Vagina (tissue), 2 donors: ENCODE measurements around the gene TOMM22. TPM values are rescaled to one million over a fixed set of nuclear protein-coding genes. Genes with fewer than 3 reads are reported as not detected.

ENCODE experiments used
- DNase-seq, 2 donors: peaks; one replicate each; pipeline ENCODE4 v3.0.0-alpha.2; 2017; ENCODE audit errors: extremely low spot score in 2 of 2
- H3K27ac ChIP-seq: fragments of 200-600 bp; sonication (generic); one replicate; pipeline ENCODE4 v1.5.1; 2019
- H3K27me3 ChIP-seq: fragments of 200-600 bp; sonication (generic); one replicate; pipeline ENCODE4 v1.5.1; 2019
- H3K36me3 ChIP-seq, 2 donors: fragments of 200-600 bp; sonication (generic); one replicate each; pipeline ENCODE4 v1.5.1; 2017 to 2019
- H3K4me1 ChIP-seq: fragments of 200-600 bp; sonication (generic); one replicate; pipeline ENCODE4 v1.5.1; 2019
- H3K4me3 ChIP-seq, 2 donors: fragments of 200-600 bp; sonication (generic); 1 replicate in 1 of 2; 2 replicates in 1 of 2; pipeline ENCODE4 v1.5.1; 2016 to 2019
- H3K9me3 ChIP-seq: fragments of 200-600 bp; sonication (generic); one replicate; pipeline ENCODE4 v1.5.1; 2019
- POLR2A ChIP-seq, 2 donors: fragments of 450-650 bp; IDR thresholded peaks; one replicate each; pipeline ENCODE4 v1.6.1; 2017; ENCODE audit warnings: antibody characterized with exemption in 2 of 2, mild to moderate bottlenecking in 2 of 2, moderate library complexity in 2 of 2
- POLR2AphosphoS5 ChIP-seq, 2 donors: sonication (generic); formaldehyde crosslinking; IDR thresholded peaks; one replicate each; pipeline ENCODE4 v1.9.0; 2017; ENCODE audit warnings: antibody characterized with exemption in 2 of 2, mild to moderate bottlenecking in 2 of 2, low read depth in 1 of 2; ENCODE audit not compliant: insufficient read depth in 1 of 2
- intact Hi-C: fragments of 100-400 bp; cut with DNase I; formaldehyde crosslinking; loops from one replicate; pipeline ENCODE4 v1.15.1; 2023
- total RNA-seq: library from RNA; depleted of rRNA; stranded (reverse); fragments of >200 nt; gene quantifications from one replicate; pipeline ENCODE4 v1.2.3, GENCODE V29; 2016
- TF ChIP-seq, protein P1 (sequence below), 3 experiments: fragments of 450-650 bp in 2 of 3; fragments of 200-600 bp in 1 of 3; sonication (generic) in 1 of 3; IDR thresholded peaks; one replicate each; pipeline ENCODE4 v1.5.1; 2017 to 2019; ENCODE audit warnings: antibody characterized with exemption in 3 of 3, mild to moderate bottlenecking in 2 of 3, moderate library complexity in 2 of 3

Gene TOMM22
- total RNA-seq, 1 donor from 2014 or later: 21.1 TPM

GRCh38 chr22:38713921-38714320 lies 32.2 kb downstream of the TOMM22 start:
- no peak for TF ChIP-seq POLR2A (IDR thresholded peaks at IDR 0.05)
- no peak for TF ChIP-seq POLR2AphosphoS5 (IDR thresholded peaks at IDR 0.05; ENCODE audit: insufficient read depth in 1 of 2, low read depth in 1 of 2)
- TF ChIP-seq, protein P1, sequence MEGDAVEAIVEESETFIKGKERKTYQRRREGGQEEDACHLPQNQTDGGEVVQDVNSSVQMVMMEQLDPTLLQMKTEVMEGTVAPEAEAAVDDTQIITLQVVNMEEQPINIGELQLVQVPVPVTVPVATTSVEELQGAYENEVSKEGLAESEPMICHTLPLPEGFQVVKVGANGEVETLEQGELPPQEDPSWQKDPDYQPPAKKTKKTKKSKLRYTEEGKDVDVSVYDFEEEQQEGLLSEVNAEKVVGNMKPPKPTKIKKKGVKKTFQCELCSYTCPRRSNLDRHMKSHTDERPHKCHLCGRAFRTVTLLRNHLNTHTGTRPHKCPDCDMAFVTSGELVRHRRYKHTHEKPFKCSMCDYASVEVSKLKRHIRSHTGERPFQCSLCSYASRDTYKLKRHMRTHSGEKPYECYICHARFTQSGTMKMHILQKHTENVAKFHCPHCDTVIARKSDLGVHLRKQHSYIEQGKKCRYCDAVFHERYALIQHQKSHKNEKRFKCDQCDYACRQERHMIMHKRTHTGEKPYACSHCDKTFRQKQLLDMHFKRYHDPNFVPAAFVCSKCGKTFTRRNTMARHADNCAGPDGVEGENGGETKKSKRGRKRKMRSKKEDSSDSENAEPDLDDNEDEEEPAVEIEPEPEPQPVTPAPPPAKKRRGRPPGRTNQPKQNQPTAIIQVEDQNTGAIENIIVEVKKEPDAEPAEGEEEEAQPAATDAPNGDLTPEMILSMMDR (IDR thresholded peaks at IDR 0.05): no peak
- Histone ChIP-seq H3K27ac (no peak overlapping the region), H3K4me1 (peaks cover 63% of the 10 kb centered on the region), H3K4me3 (no peak overlapping the region), H3K27me3 (no peaks in the 10 kb centered on the region), H3K36me3 (peaks cover 0 to 24% of the 10 kb centered on the region in 2 donors), H3K9me3 (no peaks in the 10 kb centered on the region)
- intact Hi-C loops: no loop called here
- no peak for DNase-seq

DNA sequence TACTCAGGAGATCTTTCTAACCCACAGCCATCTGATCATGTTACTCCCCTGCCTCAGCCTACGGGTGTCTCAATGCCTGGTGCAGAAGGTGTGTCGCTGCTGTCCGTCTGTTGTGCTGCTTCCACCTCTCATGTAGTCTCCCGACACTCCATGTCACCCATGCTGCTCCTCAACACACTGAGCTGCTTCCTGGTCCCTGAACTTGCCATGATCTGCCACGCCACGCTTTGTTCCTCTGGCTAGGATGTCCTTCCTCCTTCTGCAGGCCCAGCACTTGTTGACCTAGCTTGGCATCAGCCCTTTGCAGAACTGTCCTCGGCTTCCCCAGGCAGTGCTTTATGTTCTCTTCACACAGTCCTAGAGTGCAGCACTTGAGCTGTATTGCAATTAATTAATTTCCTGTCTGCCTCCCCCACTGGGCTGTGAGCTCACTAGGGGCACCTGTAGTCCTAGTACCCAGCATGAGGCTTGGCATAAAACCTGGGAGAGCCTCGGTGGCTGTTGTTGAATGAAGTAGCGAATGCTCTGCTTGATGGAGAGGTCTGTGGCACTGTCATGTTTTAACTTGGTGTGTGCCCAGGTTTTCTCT lies 33.5 kb downstream of the TOMM22 start:
- Histone ChIP-seq H3K4me3 (no peak overlapping the region), H3K4me1 (peaks cover 54% of the 10 kb centered on the region), H3K36me3 (peaks cover 0 to 17% of the 10 kb centered on the region in 2 donors), H3K27me3 (no peaks in the 10 kb centered on the region), H3K27ac (no peak overlapping the region), H3K9me3 (no peaks in the 10 kb centered on the region)
- no peak for DNase-seq
- TF ChIP-seq, protein P1 (IDR thresholded peaks at IDR 0.05): no peak
- TF ChIP-seq POLR2A (IDR thresholded peaks at IDR 0.05) (no peak), POLR2AphosphoS5 (IDR thresholded peaks at IDR 0.05; ENCODE audit: insufficient read depth in 1 of 2, low read depth in 1 of 2) (no peak)
- intact Hi-C loops: no loop called here

- Histone ChIP-seq H3K27me3 (no peaks in the 10 kb centered on the region), H3K36me3 (peaks cover 0 to 20% of the 10 kb centered on the region in 2 donors), H3K27ac (no peak overlapping the region), H3K9me3 (no peaks in the 10 kb centered on the region), H3K4me1 (peaks cover 49% of the 10 kb centered on the region), H3K4me3 (no peak overlapping the region)
- TF ChIP-seq, protein P1 (IDR thresholded peaks at IDR 0.05): no peak
- TF ChIP-seq POLR2AphosphoS5 (IDR thresholded peaks at IDR 0.05; ENCODE audit: insufficient read depth in 1 of 2, low read depth in 1 of 2) (no peak), POLR2A (IDR thresholded peaks at IDR 0.05) (no peak)
- intact Hi-C loops: no loop called here
- DNase-seq: no peak
These were observed 34.1 kb downstream of the TOMM22 start for GRCh38 chr22:38715852-38716251.

- Histone ChIP-seq H3K36me3 (peaks cover 0 to 22% of the 10 kb centered on the region in 2 donors), H3K27me3 (no peaks in the 10 kb centered on the region), H3K4me1 (peaks cover 49% of the 10 kb centered on the region), H3K9me3 (no peaks in the 10 kb centered on the region), H3K27ac (no peak overlapping the region), H3K4me3 (no peak overlapping the region)
- DNase-seq: no peak
- intact Hi-C loops: no loop called here
- no peak for TF ChIP-seq POLR2A (IDR thresholded peaks at IDR 0.05)
These were observed 34.5 kb downstream of the TOMM22 start for GRCh38 chr22:38716271-38716670.

DNA sequence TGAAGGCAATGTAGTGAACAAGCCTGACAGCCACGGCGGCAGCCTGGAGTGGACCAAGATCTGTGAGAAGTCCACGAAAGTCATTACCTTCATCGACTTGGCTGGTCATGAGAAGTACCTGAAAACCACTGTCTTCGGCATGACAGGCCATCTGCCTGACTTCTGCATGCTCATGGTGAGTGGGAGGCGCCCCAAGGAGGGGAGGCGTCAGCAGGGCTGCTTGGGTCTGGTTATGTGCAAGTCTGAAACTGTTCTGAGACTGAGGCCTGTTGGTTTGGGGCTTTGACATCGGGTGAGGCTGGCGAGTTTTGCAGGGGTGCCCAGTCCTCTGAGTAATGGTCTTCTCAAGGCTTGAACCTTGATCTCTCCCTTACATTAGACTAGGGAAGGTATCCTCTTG lies 35.1 kb downstream of the TOMM22 start:
- Histone ChIP-seq H3K4me1 (peaks cover 46% of the 10 kb centered on the region), H3K27ac (no peak overlapping the region), H3K4me3 (no peak overlapping the region), H3K27me3 (no peaks in the 10 kb centered on the region), H3K36me3 (peaks cover 0 to 27% of the 10 kb centered on the region in 2 donors), H3K9me3 (no peaks in the 10 kb centered on the region)
- no peak for DNase-seq
- TF ChIP-seq POLR2A (IDR thresholded peaks at IDR 0.05) (no peak), POLR2AphosphoS5 (IDR thresholded peaks at IDR 0.05; ENCODE audit: insufficient read depth in 1 of 2, low read depth in 1 of 2) (no peak)
- TF ChIP-seq, protein P1 (IDR thresholded peaks at IDR 0.05): no peak
- intact Hi-C loops: no loop called here
